Measurements from ENCODE around the gene TOR4A.

Gene TOR4A

DNA sequence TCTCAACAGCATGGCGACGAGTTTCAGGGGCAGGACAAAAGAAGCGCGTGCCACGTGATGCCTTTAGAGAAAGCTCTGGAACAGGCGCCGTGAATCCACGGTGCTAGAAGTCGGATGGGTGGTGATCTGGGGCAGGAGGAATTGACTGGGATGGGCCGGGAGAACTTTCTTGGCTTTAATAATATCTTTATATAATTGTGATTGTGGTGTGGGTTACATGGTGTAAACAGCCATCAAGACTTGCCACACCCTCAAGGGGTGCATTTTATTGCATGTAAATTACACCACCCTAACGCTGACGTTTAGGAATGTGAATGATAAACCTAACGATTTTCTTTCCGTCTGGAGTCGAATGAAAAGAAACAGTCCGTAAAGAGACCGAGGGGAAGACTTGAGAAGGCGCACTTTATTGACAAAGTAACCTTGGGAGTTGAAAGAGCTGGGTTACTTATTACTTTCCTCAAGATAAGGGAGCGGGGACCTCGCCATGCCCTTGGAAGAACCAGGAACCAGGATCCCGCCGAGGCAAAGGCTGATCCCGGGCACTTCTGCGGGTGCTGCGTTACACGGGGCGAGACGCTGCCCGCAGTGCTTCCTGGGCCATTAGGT, 16.1 kb downstream of the TOR4A start:
- no peak overlapping the region for H3K4me3 ChIP-seq (ENCODE audit: low read depth, low read length)
- DNase-seq (ENCODE audit: low read depth): no peak
- TF ChIP-seq CTCF (IDR thresholded peaks at IDR 0.05; ENCODE audit: low read depth, low read length) (no peak), POLR2A (IDR thresholded peaks at IDR 0.05; ENCODE audit: extremely low read depth, insufficient read length) (no peak), MYC (IDR thresholded peaks at IDR 0.05; ENCODE audit: low read depth, low read length) (no peak)
- TF ChIP-seq, protein P1, sequence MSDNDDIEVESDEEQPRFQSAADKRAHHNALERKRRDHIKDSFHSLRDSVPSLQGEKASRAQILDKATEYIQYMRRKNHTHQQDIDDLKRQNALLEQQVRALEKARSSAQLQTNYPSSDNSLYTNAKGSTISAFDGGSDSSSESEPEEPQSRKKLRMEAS (IDR thresholded peaks at IDR 0.05; ENCODE audit: low read depth, low read length): no peak

- TF ChIP-seq POLR2A (IDR thresholded peaks at IDR 0.05; ENCODE audit: extremely low read depth, insufficient read length) (no peak), CTCF (IDR thresholded peaks at IDR 0.05; ENCODE audit: low read depth, low read length) (no peak), MYC (IDR thresholded peaks at IDR 0.05; ENCODE audit: low read depth, low read length) (no peak)
- TF ChIP-seq, protein P1 (IDR thresholded peaks at IDR 0.05; ENCODE audit: low read depth, low read length): no peak; the same call in 1 of the 2 replicates
- DNase-seq (ENCODE audit: low read depth): peak; percentile 69
- H3K4me3 ChIP-seq (ENCODE audit: low read depth, low read length): no peak overlapping the region
Observed at GRCh38 chr9:137294091-137294680, 16.7 kb downstream of the TOR4A start.

- DNase-seq (ENCODE audit: low read depth): peak; percentile 51
- no peak overlapping the region for H3K4me3 ChIP-seq (ENCODE audit: low read depth, low read length)
- peak; percentile 29 for TF ChIP-seq CTCF (IDR thresholded peaks at IDR 0.05; ENCODE audit: low read depth, low read length)
- no peak for TF ChIP-seq MYC (IDR thresholded peaks at IDR 0.05; ENCODE audit: low read depth, low read length)
Observed at GRCh38 chr9:137294681-137295237, 17.2 kb downstream of the TOR4A start.

GRCh38 chr9:137295238-137295811, 17.8 kb downstream of the TOR4A start:
- H3K4me3 ChIP-seq (ENCODE audit: low read depth, low read length): no peak overlapping the region
- DNase-seq (ENCODE audit: low read depth): peak; percentile 47
- TF ChIP-seq MYC (IDR thresholded peaks at IDR 0.05; ENCODE audit: low read depth, low read length) (no peak), POLR2A (IDR thresholded peaks at IDR 0.05; ENCODE audit: extremely low read depth, insufficient read length) (no peak), CTCF (IDR thresholded peaks at IDR 0.05; ENCODE audit: low read depth, low read length) (peak; percentile 8)

GRCh38 chr9:137295849-137296669, 18.5 kb downstream of the TOR4A start:
- no peak for TF ChIP-seq CTCF (IDR thresholded peaks at IDR 0.05; ENCODE audit: low read depth, low read length)
- TF ChIP-seq, protein P1 (IDR thresholded peaks at IDR 0.05; ENCODE audit: low read depth, low read length): no peak
- TF ChIP-seq MYC (IDR thresholded peaks at IDR 0.05; ENCODE audit: low read depth, low read length): no peak
- TF ChIP-seq POLR2A (IDR thresholded peaks at IDR 0.05; ENCODE audit: extremely low read depth, insufficient read length): no peak
- DNase-seq (ENCODE audit: low read depth): no peak
- no peak overlapping the region for H3K4me3 ChIP-seq (ENCODE audit: low read depth, low read length)
